Activated naive CD8-positive, alpha-beta T cell treated with anti-CD3 and anti-CD28 coated beads for 36 hours (primary cell): Measurements from ENCODE around the gene PACSIN2. TPM values are rescaled to one million over a fixed set of nuclear protein-coding genes. Genes with fewer than 3 reads are reported as not detected.
"Not testable (repeated sequence)": the region's sequence is repeated elsewhere in the genome, so short reads cannot be mapped to it uniquely, and the experiment has no call there.

Source experiments
- DNase-seq: peaks from one replicate; pipeline ENCODE4 v3.0.0; 2021
- H3K27ac Mint-ChIP-seq: one replicate; pipeline ENCODE4 v1.8.0; 2022; ENCODE audit warnings: mild to moderate bottlenecking, moderate library complexity, mixed read lengths
- H3K27me3 Mint-ChIP-seq: one replicate; pipeline ENCODE4 v1.8.0; 2022; ENCODE audit warnings: mild to moderate bottlenecking, mixed read lengths
- H3K36me3 Mint-ChIP-seq: one replicate; pipeline ENCODE4 v1.8.0; 2021; ENCODE audit warnings: mild to moderate bottlenecking, mixed read lengths
- H3K4me1 Mint-ChIP-seq: one replicate; pipeline ENCODE4 v1.8.0; 2021; ENCODE audit warnings: mixed read lengths
- H3K4me3 Mint-ChIP-seq: one replicate; pipeline ENCODE4 v1.8.0; 2022; ENCODE audit warnings: mild to moderate bottlenecking, moderate library complexity, mixed read lengths
- H3K9me3 Mint-ChIP-seq: one replicate; pipeline ENCODE4 v1.8.0; 2022; ENCODE audit warnings: mixed read lengths
- total RNA-seq, 2 experiments: library from RNA; stranded (reverse); gene quantifications; one replicate each; pipeline ENCODE4 v1.2.3, GENCODE V29; 2021

The PACSIN2 gene
- total RNA-seq, 2 experiments from 2014 or later = 30.2 to 34.6 TPM

GRCh38 chr22:42928969-42929837 lies 85.7 kb downstream of the PACSIN2 start:
- no peak overlapping the region for H3K4me3 Mint-ChIP-seq
- peak overlapping the region; percentile 1 for H3K27ac Mint-ChIP-seq
- H3K4me1 Mint-ChIP-seq = peaks cover 72% of the 10 kb centered on the region
- H3K36me3 Mint-ChIP-seq = peaks cover 2% of the 10 kb centered on the region
- no peaks in the 10 kb centered on the region for H3K27me3 Mint-ChIP-seq
- no peak for DNase-seq
- no peaks in the 10 kb centered on the region for H3K9me3 Mint-ChIP-seq

- H3K27ac Mint-ChIP-seq = no peak overlapping the region
- H3K9me3 Mint-ChIP-seq = no peaks in the 10 kb centered on the region
- H3K4me1 Mint-ChIP-seq = peaks cover 67% of the 10 kb centered on the region
- no peaks in the 10 kb centered on the region for H3K27me3 Mint-ChIP-seq
- no peak for DNase-seq
- H3K36me3 Mint-ChIP-seq = peaks cover 2% of the 10 kb centered on the region
- no peak overlapping the region for H3K4me3 Mint-ChIP-seq
Observed at GRCh38 chr22:42927966-42928365, 87.0 kb downstream of the PACSIN2 start.

DNA sequence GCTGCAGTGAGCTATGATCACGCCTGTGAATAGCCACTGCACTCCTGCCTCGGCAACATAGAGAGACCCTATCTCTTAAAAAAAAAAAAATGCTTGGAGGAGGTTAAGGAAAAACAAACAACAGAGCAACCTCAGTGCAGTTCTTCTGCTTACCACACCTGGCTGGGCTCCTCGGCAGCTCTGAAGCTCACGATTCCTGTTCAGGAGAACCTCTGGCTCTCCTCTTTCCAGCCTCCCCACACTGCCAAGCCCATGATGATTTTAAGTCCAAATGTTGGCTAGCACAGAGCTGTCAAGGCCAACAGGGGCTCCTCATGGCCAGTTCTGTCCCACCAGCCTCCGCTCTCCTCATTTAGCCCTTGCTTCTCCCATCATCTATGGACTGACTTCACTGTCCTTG lies 88.2 kb downstream of the PACSIN2 start:
- H3K27me3 Mint-ChIP-seq = no peaks in the 10 kb centered on the region
- H3K36me3 Mint-ChIP-seq = peaks cover 2% of the 10 kb centered on the region
- no peak overlapping the region for H3K27ac Mint-ChIP-seq
- DNase-seq = no peak
- no peaks in the 10 kb centered on the region for H3K9me3 Mint-ChIP-seq
- no peak overlapping the region for H3K4me3 Mint-ChIP-seq
- peaks cover 65% of the 10 kb centered on the region for H3K4me1 Mint-ChIP-seq

- Mint-ChIP-seq H3K36me3 (peaks cover 2% of the 10 kb centered on the region), H3K4me1 (peaks cover 62% of the 10 kb centered on the region), H3K27me3 (no peaks in the 10 kb centered on the region), H3K4me3 (no peak overlapping the region), H3K9me3 (no peaks in the 10 kb centered on the region), H3K27ac (no peak overlapping the region)
- no peak for DNase-seq
Observed at GRCh38 chr22:42926104-42926503, 88.8 kb downstream of the PACSIN2 start.

- H3K9me3 Mint-ChIP-seq = no peaks in the 10 kb centered on the region
- H3K36me3 Mint-ChIP-seq = peaks cover 2% of the 10 kb centered on the region
- H3K27ac Mint-ChIP-seq = no peak overlapping the region
- H3K4me3 Mint-ChIP-seq = no peak overlapping the region
- H3K4me1 Mint-ChIP-seq = peaks cover 60% of the 10 kb centered on the region
- DNase-seq = no peak
- H3K27me3 Mint-ChIP-seq = no peaks in the 10 kb centered on the region
Observed at GRCh38 chr22:42925598-42925997, 89.4 kb downstream of the PACSIN2 start.

- H3K4me3 Mint-ChIP-seq, H3K9me3 Mint-ChIP-seq, H3K36me3 Mint-ChIP-seq, H3K27ac Mint-ChIP-seq, H3K27me3 Mint-ChIP-seq, DNase-seq: not testable (repeated sequence)
- peaks cover 57% of the 10 kb centered on the region for H3K4me1 Mint-ChIP-seq
Observed at GRCh38 chr22:42925031-42925430, 89.9 kb downstream of the PACSIN2 start.

DNA sequence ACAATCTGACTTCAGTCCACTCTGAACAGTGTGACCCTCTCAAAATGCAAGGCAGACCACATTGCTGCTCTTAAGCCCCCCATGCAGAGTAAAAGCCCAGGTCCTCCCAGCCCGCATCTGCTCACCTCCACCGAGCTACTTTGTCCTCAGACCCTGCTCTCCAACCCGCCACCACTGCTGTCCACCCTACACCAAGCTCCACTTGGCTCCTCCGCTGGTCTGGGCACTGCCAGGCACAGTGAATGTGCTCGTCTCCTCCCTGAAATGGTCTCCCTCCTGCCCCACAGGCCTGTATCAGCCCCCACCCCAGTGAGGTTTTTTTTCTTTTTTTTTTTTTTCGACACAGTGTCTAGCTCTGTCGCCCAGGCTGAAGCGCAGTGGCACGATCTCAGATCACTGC lies 90.5 kb downstream of the PACSIN2 start:
- H3K27ac Mint-ChIP-seq = no peak overlapping the region
- no peak overlapping the region for H3K4me3 Mint-ChIP-seq
- no peaks in the 10 kb centered on the region for H3K27me3 Mint-ChIP-seq
- no peak for DNase-seq
- no peaks in the 10 kb centered on the region for H3K9me3 Mint-ChIP-seq
- peaks cover 2% of the 10 kb centered on the region for H3K36me3 Mint-ChIP-seq
- H3K4me1 Mint-ChIP-seq = peaks cover 52% of the 10 kb centered on the region

- no peak for DNase-seq
- H3K27me3 Mint-ChIP-seq = no peaks in the 10 kb centered on the region
- H3K9me3 Mint-ChIP-seq = no peaks in the 10 kb centered on the region
- peaks cover 52% of the 10 kb centered on the region for H3K4me1 Mint-ChIP-seq
- H3K4me3 Mint-ChIP-seq = no peak overlapping the region
- peak overlapping the region; percentile 22 for H3K27ac Mint-ChIP-seq
- no peaks in the 10 kb centered on the region for H3K36me3 Mint-ChIP-seq
Observed at GRCh38 chr22:42922374-42923191, 92.4 kb downstream of the PACSIN2 start.

GRCh38 chr22:42920101-42920820 lies 94.7 kb downstream of the PACSIN2 start:
- no peaks in the 10 kb centered on the region for H3K36me3 Mint-ChIP-seq
- no peaks in the 10 kb centered on the region for H3K27me3 Mint-ChIP-seq
- H3K4me1 Mint-ChIP-seq = peaks cover 33% of the 10 kb centered on the region
- no peak for DNase-seq
- H3K4me3 Mint-ChIP-seq = no peak overlapping the region
- H3K27ac Mint-ChIP-seq = peak overlapping the region; percentile 73
- H3K9me3 Mint-ChIP-seq = no peaks in the 10 kb centered on the region

DNA sequence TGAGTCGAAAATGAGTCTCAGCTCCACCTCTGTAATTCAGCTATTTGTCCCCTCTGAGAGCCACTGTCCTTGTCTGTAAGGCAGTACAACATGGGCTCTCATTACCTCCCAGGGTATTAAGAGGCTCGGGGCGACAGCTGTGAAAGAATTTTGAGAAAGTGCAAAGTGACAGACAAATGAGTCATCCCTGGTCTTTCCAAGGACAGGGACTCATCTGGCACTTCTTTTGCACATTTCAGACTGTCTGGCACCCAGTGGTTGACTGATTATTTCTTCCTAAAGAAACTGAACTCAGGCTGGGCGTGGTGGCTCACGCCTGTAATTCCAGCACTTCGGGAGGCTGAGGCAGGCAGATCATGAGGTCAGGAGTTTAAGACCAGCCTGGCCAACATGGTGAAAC lies 95.8 kb downstream of the PACSIN2 start:
- Mint-ChIP-seq H3K4me1 (peaks cover 29% of the 10 kb centered on the region), H3K27ac (no peak overlapping the region), H3K36me3 (no peaks in the 10 kb centered on the region), H3K9me3 (no peaks in the 10 kb centered on the region), H3K4me3 (no peak overlapping the region), H3K27me3 (no peaks in the 10 kb centered on the region)
- no peak for DNase-seq

- no peak for DNase-seq
- Mint-ChIP-seq H3K4me3 (no peak overlapping the region), H3K27ac (no peak overlapping the region), H3K4me1 (peaks cover 26% of the 10 kb centered on the region), H3K36me3 (no peaks in the 10 kb centered on the region), H3K9me3 (no peaks in the 10 kb centered on the region), H3K27me3 (no peaks in the 10 kb centered on the region)
Observed at GRCh38 chr22:42918500-42918899, 96.4 kb downstream of the PACSIN2 start.

GRCh38 chr22:42917358-42917757 lies 97.6 kb downstream of the PACSIN2 start:
- not testable (repeated sequence) for H3K36me3 Mint-ChIP-seq, H3K27ac Mint-ChIP-seq, H3K27me3 Mint-ChIP-seq, H3K9me3 Mint-ChIP-seq, H3K4me3 Mint-ChIP-seq, DNase-seq
- H3K4me1 Mint-ChIP-seq = peaks cover 18% of the 10 kb centered on the region

GRCh38 chr22:42915980-42916765 lies 98.8 kb downstream of the PACSIN2 start:
- Mint-ChIP-seq H3K4me3 (no peak overlapping the region), H3K9me3 (no peaks in the 10 kb centered on the region), H3K27me3 (no peaks in the 10 kb centered on the region), H3K4me1 (peaks cover 12% of the 10 kb centered on the region), H3K27ac (no peak overlapping the region), H3K36me3 (no peaks in the 10 kb centered on the region)
- DNase-seq = no peak

DNA sequence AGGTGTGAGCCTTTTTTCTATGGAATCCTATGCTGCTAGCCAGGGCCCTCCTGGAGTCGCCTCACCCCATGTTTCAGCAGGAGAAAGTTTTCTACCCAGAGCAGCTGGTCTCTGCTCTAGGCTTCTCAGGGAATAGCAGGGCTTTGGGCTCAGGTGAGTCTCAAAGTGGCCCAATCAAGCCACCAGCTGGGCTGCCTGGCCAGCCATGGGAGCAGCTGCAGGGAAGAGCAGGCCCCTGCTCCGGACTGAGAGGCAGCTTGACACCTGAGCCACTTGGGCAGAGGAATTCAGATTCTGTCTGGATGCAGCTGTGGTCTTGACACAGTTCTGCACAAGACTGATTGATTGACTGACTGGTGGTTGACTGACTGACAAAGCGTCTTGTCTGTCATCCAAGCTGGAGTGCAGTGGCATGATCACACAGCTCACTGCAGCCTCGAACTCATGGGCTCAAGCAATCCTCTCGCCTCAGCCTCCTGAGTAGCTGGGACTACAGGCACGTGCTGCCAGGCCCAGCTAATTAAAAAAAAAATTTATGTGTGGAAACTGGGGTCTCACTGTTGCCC lies 100.4 kb downstream of the PACSIN2 start:
- Mint-ChIP-seq H3K4me1 (peaks cover 8% of the 10 kb centered on the region), H3K9me3 (no peaks in the 10 kb centered on the region), H3K27me3 (no peaks in the 10 kb centered on the region), H3K27ac (no peak overlapping the region), H3K36me3 (peaks cover 1% of the 10 kb centered on the region), H3K4me3 (no peak overlapping the region)
- DNase-seq = no peak
